Epithelial cell of esophagus (primary cell): Measurements from ENCODE around the gene CPZ.

Experiments used
- DNase-seq: peaks from one replicate; pipeline ENCODE4 v3.0.0; 2010; ENCODE audit warnings: low read depth
- H3K4me3 ChIP-seq: 2 replicates; pipeline ENCODE4 v1.5.1; 2011; ENCODE audit warnings: mild to moderate bottlenecking, low read length, control low read depth
- TF ChIP-seq, protein P1 (sequence below): IDR thresholded peaks from 2 replicates; pipeline ENCODE4 v1.5.1; 2011; ENCODE audit warnings: low read depth, mild to moderate bottlenecking, low read length, control low read depth, inconsistent platforms; ENCODE audit not compliant: insufficient read depth; ENCODE audit errors: missing control alignments

CPZ gene

DNA sequence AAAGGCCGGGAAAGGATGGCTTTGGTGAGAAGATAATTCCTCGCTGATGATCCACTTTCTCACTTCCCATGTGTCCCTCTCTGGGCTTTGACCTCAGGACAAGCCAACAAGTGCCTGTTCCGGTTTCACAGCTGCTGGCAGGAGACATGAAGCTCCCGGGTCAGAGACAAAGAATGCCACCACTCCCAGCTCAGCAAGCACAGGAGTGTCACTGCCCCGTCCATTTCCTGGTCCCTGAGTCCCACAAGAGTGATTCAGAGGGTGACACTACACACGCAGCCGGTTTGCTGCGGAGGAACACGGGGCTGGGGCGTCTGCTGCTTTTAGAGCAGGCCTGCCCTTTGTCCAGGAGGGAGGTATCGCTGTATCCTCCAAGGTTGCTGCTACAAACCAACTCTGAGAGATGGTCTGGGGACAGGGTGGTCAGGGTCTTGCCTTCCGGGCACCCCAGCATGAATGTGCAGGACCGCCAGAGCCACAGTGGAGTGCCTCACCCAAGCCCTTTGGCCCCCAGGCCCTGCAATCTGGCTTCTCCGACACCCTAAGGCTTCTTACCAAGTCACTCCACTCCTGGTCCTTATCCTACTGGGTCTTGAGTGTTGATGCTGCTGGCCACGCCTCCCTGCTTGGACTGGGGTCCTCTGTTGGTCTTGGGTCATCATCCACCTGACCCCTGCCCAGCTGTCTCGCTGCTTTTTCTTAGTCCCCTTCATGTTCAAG, 49.5 kb downstream of the CPZ start:
- TF ChIP-seq, protein P1, sequence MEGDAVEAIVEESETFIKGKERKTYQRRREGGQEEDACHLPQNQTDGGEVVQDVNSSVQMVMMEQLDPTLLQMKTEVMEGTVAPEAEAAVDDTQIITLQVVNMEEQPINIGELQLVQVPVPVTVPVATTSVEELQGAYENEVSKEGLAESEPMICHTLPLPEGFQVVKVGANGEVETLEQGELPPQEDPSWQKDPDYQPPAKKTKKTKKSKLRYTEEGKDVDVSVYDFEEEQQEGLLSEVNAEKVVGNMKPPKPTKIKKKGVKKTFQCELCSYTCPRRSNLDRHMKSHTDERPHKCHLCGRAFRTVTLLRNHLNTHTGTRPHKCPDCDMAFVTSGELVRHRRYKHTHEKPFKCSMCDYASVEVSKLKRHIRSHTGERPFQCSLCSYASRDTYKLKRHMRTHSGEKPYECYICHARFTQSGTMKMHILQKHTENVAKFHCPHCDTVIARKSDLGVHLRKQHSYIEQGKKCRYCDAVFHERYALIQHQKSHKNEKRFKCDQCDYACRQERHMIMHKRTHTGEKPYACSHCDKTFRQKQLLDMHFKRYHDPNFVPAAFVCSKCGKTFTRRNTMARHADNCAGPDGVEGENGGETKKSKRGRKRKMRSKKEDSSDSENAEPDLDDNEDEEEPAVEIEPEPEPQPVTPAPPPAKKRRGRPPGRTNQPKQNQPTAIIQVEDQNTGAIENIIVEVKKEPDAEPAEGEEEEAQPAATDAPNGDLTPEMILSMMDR: no peak
- no peak overlapping the region for H3K4me3 ChIP-seq
- DNase-seq: no peak

DNA sequence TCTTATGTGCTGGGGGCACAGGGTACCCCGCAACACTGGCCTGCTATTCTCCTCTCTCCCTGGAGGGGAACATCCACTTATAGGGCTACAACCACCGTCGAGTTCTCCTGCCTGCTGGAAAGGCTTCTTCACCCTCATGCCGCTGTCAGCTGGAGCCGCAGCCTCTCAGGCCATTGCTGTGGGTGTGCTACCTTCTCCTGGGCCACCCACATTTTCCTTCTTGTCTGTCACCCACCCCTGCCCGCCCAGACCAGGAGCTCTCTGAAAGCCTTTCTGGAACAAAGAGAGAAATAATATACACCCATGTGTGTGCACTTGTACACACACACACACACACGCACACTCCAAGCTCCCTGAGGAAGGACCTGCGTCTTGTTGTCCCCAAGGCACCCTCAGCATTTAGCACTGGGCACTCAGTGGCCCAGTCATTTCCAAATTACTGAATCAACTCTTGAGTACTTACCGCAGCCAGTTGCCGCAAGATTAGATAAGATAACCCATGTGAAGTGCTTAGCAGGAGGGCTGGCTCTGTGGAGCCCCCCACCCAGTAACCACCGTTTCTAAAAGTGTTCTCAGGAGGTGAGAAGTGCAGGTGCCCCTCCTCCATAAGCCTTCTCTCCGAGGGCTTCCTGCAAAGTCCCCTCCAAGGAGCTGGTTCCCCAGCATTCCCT, 50.2 kb downstream of the CPZ start:
- TF ChIP-seq, protein P1: no peak
- DNase-seq: no peak
- no peak overlapping the region for H3K4me3 ChIP-seq

GRCh38 chr4:8643441-8643840, 50.9 kb downstream of the CPZ start:
- TF ChIP-seq, protein P1: no peak
- H3K4me3 ChIP-seq: no peak overlapping the region
- no peak for DNase-seq

DNA sequence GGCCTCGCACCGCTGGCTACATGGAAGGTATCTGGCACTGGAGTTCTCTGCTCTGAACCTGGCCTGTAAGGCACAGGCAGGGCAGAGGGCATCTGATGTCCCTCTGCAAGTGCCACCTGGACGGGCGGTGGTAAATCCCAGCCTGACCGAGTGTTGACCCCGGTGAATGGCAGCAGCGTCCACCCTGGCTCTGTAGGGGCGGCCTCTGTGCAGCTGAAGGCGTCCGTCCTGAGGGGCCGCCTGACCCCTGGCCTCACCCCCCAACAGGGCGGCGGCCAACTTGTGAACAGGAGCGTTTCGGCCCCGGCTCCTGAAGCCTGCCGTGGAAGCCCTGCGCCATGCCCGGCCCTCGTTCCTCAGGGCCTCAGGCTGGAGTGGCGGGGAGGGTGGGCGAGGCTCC, 51.4 kb downstream of the CPZ start:
- DNase-seq: no peak
- no peak overlapping the region for H3K4me3 ChIP-seq
- TF ChIP-seq, protein P1: no peak

- no peak overlapping the region for H3K4me3 ChIP-seq
- TF ChIP-seq, protein P1: no peak
- no peak for DNase-seq
These were observed 51.9 kb downstream of the CPZ start for GRCh38 chr4:8644461-8644891.

DNA sequence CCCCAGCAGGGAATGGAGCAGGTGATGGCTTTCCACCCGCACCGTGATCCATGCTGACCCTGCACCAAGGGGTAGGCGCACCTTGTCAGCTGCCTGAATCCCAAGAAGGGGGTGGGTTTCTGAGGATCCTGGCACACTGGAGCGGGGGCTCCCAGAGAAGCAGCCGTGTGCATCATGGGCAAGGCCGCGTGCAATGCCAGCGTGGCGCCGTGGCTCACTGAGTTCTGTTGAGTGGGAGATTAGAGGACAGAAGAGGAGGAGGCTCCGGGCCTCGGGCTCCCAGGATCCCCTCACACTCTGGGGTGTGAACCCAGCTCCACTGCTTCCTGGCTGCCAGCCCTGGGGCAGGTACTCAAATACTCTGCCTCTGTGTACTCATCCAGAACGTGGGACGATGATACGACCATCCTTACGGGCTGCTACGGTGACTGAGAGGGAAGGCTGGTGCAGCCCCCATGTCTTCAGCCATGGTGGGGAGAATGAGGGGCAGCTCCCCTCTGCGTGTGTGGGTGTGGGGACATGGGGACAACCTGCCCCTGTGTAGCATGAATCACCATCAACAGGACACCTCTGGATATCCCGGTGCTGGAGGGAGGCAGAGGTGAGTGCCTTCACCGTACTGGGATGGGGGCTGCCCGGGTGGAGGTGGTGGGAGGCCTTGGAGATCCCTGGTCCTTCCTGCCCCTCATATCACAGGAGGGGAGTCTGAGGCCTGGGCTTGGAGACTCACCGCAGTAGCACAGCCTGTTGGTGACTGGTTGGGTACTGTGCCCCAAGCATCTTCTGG, 52.6 kb downstream of the CPZ start:
- H3K4me3 ChIP-seq: no peak overlapping the region
- no peak for DNase-seq
- TF ChIP-seq, protein P1: no peak

DNA sequence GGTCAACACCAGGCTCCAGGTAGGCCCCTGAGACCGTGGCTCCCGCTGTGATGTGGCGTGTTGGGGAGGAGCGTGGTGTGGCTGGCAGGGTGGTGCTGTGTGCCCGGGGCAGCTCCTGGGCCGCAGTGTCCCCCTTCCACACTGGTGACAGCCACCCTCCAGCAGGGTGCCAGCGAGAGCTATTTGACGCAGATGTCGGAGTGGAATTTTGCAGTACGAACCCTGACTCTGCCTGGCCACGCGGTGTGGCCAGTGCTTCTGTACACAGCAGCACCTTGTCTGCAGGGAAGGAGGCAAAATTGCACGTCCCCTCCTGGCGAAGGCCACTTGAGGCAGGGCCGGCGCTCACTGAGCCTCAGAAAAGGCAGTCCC, 53.2 kb downstream of the CPZ start:
- no peak for DNase-seq
- TF ChIP-seq, protein P1: no peak
- H3K4me3 ChIP-seq: no peak overlapping the region
